GM18870 (cell line): ENCODE measurements around the gene GATAD2A.

Experiments used
- ATAC-seq: cut with Tn5 transposase; IDR thresholded peaks from one replicate; pipeline ENCODE4 v1.9.1; 2021; ENCODE audit warnings: moderate library complexity; ENCODE audit not compliant: unreplicated experiment

GATAD2A gene

DNA sequence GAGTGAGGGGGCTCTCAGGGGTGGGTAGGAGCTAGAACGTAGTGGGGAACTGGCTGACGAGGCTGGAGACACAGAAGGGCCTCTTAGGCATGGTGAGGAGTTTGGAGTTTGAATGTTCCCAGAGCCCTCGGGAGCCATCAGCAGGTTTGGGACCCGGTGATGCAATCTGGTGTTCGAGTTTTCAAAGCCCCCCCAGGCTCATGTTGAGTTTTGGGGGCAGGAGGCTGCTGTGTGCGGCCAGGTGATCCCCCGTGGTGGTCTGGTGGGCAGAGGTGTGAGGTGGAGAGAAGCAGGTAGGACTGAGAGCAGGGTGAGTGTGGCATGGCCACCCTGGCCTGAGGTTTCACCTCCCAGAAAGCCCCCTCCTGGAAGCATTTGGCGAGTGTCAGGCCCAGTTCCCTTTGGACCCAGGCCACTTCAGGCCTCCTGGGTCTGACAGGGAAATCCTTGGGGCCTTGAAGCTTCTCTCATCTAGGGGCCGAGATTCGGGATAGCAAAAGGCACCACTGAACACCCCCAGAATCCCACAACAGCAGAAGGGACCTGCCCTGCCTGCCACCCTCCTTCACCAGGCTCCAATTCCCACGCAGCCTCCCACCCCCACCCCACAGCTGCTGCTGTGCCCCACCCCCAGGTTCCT, 124.4 kb downstream of the GATAD2A start:
- ATAC-seq = no peak

GRCh38 chr19:19530423-19530804, 124.9 kb downstream of the GATAD2A start:
- ATAC-seq = no peak

DNA sequence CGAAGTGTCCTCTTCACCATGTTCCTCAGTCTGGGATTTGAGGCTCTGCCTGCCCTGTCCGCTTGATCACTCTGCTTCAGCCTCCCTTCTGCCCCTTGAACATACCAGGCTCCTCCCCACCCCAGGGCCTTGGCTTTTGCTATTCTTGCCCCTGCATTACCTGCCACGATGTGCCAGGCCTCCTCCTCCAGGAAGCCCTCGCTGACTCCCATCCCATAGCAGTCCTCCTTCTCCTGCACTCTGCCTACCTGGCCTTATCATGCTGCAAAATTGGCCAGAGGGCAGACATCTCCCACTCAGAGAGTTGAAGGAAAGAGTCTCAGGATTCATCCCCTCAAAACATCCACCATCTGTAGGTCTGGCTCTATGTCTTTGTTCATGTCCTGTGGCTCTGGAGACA, 125.4 kb downstream of the GATAD2A start:
- ATAC-seq = no peak

DNA sequence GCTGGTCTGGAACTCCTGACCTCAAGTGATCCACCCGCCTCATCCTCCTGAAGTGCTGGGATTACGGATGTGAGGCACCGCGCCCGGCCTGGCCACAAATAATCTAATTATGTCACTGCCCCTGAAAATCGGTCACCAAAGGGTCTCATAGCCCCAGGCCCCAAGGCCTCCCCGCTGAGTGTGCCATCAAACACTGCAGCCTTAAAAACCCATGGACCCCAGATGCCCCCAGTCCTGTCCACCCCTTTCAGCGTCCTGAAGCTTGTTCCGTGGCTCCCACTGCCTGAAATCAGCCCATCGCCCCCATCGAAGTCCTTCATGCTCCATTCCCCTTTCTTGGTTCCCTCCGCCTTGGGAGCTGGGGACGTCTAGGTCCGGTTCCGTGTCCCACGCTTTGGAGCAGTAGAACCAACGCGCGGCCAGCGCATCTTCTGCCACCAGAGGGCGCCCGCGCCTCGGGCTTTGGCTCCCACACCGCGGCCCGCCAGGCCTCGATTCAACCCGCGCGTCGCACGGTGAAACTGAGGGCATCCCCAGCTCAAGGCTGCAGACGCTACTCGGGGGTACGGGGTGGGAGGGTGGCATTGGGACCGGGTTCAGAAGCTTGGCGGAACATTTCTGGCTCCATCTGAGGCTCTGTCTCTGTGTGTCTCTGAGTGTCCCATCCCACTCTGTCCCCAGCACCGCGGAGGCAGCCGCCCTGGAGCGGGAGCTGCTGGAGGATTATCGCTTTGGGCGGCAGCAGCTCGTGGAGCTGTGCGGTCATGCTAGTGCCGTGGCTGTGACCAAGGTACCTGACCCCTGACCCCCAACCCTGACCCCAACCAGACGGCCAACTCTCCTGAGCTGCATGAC, 126.7 kb downstream of the GATAD2A start:
- ATAC-seq = no peak

- no peak for ATAC-seq
Measured at GRCh38 chr19:19532806-19533701, 127.6 kb downstream of the GATAD2A start.

DNA sequence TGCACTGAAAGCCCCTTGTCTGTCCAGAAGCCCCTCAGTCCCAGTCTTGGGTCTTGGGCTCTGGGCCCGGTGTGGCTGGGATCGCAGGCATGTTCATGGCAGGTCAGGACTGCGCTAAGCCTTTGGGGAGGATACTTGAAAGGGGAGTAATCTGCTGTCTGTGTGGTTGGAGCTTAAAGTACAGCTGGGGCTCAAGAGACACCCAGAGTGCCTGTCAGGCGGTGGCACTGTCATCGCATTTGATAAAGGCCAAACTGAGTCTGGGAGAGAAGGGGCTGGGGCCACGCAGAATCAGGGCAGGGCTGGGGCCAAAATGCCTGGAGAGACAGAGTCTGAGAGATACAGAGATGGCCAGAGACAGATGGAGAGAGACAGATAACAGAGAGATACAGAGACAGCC, 128.4 kb downstream of the GATAD2A start:
- no peak for ATAC-seq

DNA sequence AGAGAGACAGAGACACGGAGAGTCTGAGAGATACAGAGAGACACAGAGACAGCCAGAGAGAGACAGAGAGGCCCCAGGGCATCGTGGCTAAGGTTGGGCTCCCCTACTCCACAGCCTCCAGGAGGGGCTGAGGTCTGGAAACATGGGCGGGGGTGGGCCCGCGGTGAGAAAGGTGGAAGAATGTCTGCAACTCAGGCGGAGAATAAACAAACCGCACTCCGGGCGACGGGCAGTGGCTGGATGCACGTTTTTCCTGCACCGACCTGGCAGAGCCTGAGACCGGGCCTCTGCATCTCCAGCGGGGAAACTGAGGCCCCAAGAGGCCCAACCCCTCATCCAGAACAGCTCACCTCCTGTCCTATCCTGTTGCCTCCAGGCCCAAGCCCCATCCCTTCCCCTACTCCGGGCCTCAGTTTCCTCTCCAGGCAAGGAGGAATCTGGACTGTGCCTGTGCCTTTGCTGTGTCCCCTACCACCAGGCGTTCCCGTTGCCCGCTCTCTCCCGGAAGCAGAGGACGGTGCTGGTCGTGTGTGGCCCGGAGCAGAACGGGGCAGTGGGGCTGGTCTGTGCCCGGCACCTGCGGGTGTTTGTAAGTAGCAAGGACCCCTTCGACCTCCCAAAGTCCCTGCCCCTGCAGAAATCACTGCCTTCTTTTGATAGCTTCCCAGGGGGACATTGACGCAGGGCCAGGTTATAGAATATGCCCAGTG, 129.2 kb downstream of the GATAD2A start:
- no peak for ATAC-seq

DNA sequence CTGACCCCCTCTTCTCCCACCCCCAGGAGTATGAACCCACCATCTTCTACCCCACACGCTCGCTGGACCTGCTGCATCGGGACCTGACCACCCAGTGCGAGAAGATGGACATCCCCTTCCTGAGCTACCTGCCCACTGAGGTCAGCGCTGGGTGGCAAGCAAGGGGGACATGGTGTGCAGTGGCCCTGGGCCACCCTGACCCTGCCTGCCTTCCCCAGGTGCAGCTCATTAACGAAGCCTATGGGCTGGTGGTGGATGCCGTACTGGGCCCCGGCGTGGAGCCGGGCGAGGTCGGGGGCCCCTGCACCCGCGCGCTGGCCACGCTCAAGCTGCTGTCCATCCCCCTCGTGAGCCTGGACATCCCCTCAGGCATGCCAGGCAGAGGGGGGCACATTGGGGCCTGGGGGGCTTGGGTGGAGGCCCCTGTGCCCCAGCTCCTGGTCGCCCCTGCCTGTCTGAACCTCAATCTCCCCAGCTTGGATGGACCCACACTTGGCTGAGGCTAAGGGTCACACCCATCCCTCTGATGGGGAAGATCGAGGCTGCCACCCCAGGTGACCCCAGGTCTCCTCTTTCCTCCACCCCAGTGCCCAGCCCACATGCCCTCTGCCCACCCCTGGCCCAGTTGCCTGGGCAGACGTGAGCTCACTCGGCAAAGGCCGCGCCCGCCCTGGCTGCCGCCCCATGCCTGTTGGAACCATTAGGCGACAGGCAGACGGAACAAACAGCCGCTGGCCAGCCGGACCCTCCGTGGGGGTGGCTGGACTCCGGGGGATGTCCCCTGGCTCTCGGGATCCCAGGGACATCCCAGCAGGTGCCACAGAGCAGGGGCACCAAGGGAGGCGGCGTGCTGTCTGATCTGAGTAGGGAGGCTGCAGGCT, 130.1 kb downstream of the GATAD2A start:
- no peak for ATAC-seq

DNA sequence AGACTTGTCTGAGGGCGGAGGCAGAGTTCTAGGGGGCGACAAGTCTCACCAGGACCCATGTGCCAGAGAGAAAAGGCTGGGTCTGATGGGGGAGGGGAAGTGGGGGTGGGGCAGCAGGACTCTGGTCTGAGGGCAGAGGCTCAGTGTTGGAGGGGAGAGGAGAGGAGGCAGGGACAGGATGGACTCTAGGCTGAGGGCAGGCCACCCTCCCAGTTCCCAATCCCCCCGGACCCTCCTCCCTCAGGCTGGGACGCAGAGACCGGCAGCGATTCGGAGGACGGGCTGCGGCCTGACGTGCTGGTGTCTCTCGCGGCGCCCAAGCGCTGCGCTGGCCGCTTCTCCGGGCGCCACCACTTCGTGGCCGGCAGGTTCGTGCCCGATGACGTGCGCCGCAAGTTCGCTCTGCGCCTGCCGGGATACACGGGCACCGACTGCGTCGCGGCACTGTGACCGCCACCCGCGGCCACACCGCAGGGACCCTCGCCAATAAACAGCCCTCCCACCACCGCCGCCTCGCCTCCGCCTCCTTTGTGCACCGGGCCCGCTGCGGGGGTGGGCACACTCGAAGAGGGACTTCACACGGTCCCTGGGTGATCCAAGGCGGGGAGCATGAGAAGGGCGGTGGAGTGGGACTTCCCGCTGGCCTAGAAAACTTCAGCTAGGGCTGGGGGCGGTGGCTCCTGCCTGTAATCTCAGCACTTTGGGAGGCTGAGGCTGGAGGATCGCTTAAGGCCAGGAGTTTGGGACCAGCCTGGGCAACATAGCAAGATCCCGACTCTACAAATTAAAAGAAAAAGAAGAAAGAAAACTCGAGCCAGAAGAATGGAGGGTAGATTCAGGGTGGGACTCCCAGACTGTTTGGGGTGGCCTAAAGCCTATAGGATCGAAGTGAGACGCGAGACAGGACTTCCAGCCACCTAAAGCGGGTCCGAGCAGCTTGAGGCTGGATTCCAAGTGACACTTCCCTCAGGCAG, 131.9 kb downstream of the GATAD2A start:
- no peak for ATAC-seq

DNA sequence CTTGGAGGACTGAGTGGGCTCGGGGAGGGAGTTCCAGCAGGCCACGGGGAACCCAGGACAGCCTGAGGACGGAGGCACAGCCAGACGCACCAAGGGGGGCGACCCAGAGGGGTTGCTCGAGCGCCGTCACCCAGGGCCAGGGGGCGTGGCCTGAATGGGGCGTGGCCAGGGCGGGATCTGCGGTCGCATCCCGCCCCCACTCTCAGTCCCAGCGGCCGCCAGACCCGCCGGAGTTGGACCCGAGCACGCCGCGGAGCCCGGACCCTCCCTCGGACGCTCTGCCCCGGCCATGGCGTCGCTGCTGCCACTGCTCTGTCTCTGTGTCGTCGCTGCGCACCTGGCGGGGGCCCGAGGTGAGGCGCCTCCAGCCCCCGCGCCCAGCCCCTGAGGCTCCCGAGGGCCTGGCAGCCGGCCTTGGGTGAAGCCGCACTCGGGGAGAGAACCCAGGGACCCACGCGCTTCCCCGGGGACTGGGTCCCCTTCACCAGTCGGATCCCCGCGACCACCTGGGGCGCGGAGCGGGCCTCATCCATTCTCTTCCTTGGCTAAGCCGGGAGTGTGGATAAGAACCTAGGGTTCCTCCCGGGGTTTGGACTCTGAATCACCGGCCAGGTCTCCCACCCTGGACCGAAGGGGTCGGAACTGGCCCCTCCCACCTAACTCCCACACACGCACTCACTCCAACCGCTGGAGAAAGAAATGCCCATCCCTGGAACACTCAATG, 132.7 kb downstream of the GATAD2A start, which contains the start of gene CILP2:
TSS of gene CILP2 (plus strand) at position 205 of the 724 bp plus-strand sequence. CDS start at position 290, 85 bp downstream.
- no peak for ATAC-seq

DNA sequence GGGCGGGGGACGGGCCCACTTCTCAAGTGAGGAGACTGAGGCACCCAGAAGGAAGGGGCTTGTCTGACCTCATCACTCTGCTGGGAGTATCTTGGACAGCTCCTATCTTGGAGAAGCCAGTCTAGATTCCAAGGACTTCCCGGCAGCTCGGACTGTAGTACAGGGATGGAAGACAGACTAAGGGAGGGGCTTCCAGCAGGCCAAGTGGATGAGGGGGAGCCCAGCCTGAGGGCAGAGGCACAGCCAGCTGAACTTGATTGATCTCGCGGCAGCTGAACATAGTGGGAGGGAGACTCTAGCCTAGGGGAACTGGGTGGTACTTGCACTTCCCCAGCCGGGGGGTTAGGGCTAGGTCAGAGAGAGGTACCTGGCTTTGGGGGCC, 133.3 kb downstream of the GATAD2A start:
- no peak for ATAC-seq

DNA sequence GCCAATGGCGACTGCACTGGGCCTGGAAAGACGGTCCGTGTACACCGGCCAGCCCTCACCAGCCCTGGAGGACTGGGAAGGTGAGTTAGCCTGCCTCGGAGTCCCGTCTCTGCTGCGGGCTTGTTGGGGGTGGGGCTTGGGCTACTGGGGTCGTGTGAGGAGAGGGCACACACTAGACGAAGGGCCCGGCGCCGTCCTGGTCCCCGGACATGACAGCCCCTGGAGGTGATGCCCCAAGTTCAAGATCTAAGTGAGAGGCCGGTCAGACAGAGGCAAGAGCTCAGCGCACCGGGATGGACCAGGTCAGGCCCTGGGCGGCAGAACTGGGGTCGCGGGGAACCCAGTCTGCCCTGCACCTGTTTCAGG, 134.2 kb downstream of the GATAD2A start:
- no peak for ATAC-seq

- ATAC-seq = no peak
Measured at GRCh38 chr19:19540064-19540714, 134.7 kb downstream of the GATAD2A start.

GRCh38 chr19:19540715-19541515, 135.4 kb downstream of the GATAD2A start:
- no peak for ATAC-seq

- no peak for ATAC-seq
Measured at GRCh38 chr19:19541616-19542015, 136.1 kb downstream of the GATAD2A start.

DNA sequence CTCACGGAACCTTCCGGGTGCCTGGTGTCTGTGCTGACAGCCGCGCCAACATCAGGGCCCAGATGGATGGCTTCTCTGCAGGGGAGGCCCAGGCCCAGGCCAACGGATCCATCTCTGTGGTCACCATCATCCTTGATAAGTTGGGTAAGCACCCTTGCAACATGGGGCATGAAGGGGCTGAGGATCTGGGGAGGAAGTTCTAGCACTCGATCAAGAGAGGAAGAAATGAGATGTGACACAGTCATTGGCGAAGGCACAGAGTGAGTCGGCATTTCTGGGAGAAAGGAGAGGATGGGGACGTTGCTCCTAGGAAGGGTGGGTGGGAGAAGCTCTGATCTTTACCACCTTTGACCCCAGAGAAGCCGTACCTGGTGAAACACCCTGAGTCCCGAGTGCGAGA, 137.0 kb downstream of the GATAD2A start:
- no peak for ATAC-seq

DNA sequence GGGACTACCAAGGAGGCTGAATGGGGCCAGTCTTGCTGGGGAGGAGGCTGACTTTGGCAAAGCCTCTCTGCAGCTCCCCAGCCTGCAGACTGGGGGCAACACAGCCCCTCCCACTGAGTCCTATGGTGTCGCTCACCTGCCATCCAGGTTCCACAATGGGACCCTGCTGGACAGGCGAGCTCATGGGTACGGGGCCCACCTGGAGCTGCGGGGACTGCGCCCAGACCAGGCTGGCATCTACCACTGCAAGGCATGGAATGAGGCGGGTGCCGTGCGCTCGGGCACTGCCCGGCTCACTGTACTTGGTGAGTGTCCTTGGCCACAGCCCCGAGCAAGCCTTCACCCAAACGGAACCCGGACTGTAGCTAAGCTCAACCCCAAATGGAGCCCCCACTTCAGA, 137.6 kb downstream of the GATAD2A start:
- no peak for ATAC-seq
